GM12891 (cell line): Measurements from ENCODE around the gene UBE2U.

Experiments used
- DNase-seq: peaks from one replicate; pipeline ENCODE4 v3.0.0; 2011; ENCODE audit warnings: low spot score; ENCODE audit not compliant: insufficient read length
- FAIRE-seq: peaks from 2 replicates; lab custom pipeline; 2011; peaks lifted over from hg19 to GRCh38; lab: Jason Lieb, UNC
- PAX5 ChIP-seq: IDR thresholded peaks from 2 replicates; pipeline ENCODE4 v1.6.1; 2011; ENCODE audit warnings: low read length, moderate library complexity, mild to moderate bottlenecking; ENCODE audit not compliant: insufficient read depth, severe bottlenecking
- POLR2A ChIP-seq: IDR thresholded peaks from 2 replicates; pipeline ENCODE4 v1.6.1; 2011; ENCODE audit warnings: low read depth, low read length, control low read depth
- POLR2AphosphoS5 ChIP-seq: IDR thresholded peaks from 2 replicates; pipeline ENCODE4 v1.6.1; 2011; ENCODE audit warnings: low read depth, low read length, control low read depth
- POU2F2 ChIP-seq: IDR thresholded peaks from 2 replicates; pipeline ENCODE4 v1.6.1; 2011; ENCODE audit warnings: low read depth, mild to moderate bottlenecking, control low read depth, low read length, moderate library complexity
- SPI1 ChIP-seq: IDR thresholded peaks from 2 replicates; pipeline ENCODE4 v1.6.1; 2011; ENCODE audit warnings: low read depth, low read length, control low read depth
- TAF1 ChIP-seq: IDR thresholded peaks from 2 replicates; pipeline ENCODE4 v1.6.1; 2011; ENCODE audit warnings: low read depth, low read length, control low read depth

The UBE2U gene

DNA sequence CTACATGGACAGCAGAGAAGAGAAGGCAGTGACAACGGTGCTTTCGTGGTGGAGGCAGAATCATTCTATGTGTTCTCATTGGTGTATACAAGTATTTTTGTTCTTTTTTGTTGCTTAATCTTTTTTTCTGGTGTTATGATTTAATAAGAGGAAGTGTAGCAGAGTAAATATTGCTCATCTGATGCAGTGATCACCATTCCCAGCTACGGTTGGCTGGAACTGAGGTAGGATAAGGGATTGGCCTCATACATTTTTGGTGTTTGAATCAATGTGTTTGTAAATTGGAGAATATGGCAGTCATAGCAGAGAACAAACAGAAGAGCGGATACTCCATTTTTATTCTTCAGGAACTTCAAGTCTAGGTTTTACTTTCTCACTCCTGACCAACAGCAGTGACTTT lies 76.6 kb downstream of the UBE2U start:
- TF ChIP-seq POLR2A, result no peak
- no peak for TF ChIP-seq POLR2AphosphoS5
- TF ChIP-seq TAF1, result no peak
- TF ChIP-seq POU2F2, result no peak
- no peak for TF ChIP-seq SPI1
- TF ChIP-seq PAX5, result no peak
- FAIRE-seq (no peak), DNase-seq (no peak)

DNA sequence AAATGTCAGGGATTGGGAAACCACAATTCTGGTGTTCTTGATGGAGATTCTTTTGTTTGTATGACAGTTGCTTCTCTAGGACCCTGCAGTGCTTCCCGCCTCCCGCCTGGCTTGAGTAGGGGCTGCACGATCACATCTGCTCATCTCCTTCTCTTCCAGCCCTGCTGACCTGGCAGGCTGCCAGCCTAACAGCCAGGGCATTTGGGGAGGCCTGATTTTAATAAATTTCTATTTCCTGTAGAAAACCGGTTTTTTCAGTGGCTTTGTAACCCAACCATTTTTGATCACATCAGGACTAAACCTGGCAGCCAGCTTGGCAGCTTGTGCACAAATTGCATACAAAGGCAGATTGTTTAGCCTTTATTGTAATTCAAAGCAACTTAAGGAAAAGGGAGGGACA lies 78.9 kb downstream of the UBE2U start:
- no peak for DNase-seq
- TF ChIP-seq POLR2AphosphoS5 (no peak), PAX5 (no peak), SPI1 (no peak), POLR2A (no peak), POU2F2 (no peak), TAF1 (no peak)
- no peak for FAIRE-seq

DNA sequence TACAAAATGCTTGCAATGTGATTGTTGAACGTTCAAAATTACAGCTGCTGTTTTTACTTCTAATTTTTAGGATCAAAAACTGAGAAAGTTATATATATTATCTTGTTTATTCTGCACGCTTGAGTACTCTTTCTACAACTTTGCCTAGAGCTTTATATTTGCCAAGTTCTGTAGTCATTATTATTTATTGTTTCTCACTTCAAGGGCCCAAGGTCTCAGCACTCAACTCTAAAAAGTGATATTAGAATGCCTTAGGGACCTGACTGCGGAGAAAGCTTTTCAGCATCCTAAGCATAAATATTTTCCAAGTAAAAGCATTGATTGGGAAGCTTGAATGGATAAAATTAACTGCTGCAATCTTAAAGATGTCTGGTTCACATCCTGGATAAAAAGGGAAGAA lies 83.6 kb downstream of the UBE2U start:
- FAIRE-seq (no peak), DNase-seq (no peak)
- TF ChIP-seq POU2F2 (no peak), TAF1 (no peak), POLR2A (no peak), PAX5 (no peak), SPI1 (no peak), POLR2AphosphoS5 (no peak)

DNA sequence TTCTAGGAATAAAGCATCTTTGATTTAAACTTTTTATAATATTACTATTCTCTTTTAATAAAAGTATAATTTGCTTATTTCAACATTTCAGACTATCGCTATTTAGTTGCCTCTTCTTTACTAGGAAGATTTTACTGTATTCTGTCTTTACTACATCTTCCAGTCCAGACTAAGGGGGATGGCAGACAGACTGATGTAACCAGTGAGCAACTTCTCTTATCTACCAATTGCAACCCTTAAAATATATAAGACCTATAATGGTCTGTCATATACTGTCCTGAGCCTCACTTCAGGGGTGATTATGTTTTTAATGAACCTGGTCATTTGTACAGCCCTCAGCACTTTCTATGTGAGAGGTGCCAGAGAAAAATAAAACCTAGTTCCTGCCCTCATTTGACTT lies 87.0 kb downstream of the UBE2U start:
- TF ChIP-seq POLR2A, result no peak
- no peak for TF ChIP-seq SPI1
- no peak for TF ChIP-seq POLR2AphosphoS5
- no peak for TF ChIP-seq PAX5
- TF ChIP-seq TAF1, result no peak
- TF ChIP-seq POU2F2, result no peak
- no peak for FAIRE-seq
- DNase-seq, result no peak

DNA sequence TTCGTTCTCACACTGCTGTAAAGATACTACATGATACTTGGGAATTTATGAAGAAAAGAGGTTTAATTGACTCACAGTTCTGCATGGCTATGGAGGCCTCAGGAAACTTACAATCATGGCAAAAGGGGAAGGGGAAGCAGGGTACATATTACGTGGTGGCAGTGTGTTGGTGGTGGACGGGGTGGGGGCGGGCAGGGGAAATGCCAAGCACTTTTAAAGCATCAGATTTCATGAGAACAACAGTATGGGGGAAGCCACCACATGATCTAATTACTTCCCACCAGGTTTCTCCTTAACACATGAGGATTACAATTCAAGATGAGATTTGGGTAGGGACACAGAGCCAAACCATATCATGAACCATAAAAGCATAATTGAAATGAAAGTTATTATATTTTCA lies 88.5 kb downstream of the UBE2U start:
- FAIRE-seq (no peak), DNase-seq (no peak)

DNA sequence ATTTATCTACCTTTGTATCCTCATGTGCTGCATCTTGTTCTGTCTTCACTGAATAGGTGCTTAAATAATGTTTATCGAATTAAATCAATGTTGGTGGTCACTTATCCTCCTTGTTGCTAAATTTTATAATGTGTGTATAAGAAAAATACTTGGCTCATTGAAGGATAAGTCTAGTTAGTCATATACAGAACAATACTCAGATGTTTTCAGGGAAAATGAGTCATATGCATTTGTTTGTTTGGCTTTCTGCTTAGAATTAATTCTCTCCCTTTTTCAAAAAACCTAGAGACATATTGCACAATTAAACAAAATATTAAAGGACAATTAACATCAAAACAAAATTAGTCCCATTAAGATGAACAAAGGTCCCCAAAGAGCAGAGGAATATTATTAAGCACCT lies 89.0 kb downstream of the UBE2U start:
- no peak for DNase-seq
- TF ChIP-seq POU2F2 (no peak), SPI1 (no peak), PAX5 (no peak), TAF1 (no peak), POLR2AphosphoS5 (no peak), POLR2A (no peak)
- no peak for FAIRE-seq

More for the DNA sequence above, 88.5 kb downstream of the UBE2U start:
- no peak for TF ChIP-seq POLR2AphosphoS5
- no peak for TF ChIP-seq POLR2A
- TF ChIP-seq PAX5, result no peak
- TF ChIP-seq POU2F2, result no peak
- no peak for TF ChIP-seq TAF1
- no peak for TF ChIP-seq SPI1

DNA sequence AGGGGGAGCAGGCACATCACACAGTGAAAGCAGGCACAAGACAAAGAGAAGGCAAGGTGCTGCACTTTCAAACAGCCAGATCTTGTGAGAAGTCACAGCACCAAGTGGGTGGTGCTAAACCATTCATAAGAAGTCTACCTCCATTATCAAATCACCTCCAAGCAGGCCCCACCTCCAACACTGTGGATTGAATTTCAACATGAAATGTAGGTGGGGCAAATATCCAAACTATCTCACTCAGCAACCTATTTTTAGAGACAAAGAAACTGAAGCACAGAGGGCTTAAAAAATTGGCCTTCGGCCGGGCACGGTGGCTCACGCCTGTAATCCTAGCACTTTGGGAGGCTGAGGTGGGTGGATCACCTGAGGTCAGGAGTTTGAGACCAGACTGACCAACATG lies 90.4 kb downstream of the UBE2U start:
- no peak for TF ChIP-seq SPI1
- no peak for FAIRE-seq
- DNase-seq, result no peak

DNA sequence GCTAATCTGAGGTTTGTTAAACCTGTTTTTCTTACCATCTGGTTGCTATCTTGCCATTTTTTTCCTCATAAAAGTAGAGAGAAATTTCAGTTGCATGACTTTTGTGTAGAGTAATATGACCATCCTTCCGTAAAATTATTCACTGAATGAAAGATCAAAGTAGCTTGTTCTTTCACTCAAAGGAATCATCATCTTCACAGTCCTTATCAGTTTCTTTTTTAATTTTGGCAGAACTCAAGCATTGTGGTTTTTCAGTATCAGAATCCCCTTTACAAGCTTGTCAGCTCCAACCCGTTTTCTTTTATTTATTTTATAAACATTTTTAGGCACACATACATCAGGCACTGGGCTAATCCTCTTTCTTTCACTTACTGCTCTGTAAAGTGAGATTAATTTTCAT lies 91.7 kb downstream of the UBE2U start:
- no peak for TF ChIP-seq TAF1
- TF ChIP-seq POLR2A, result no peak
- no peak for TF ChIP-seq POU2F2
- no peak for TF ChIP-seq PAX5
- no peak for TF ChIP-seq SPI1
- no peak for TF ChIP-seq POLR2AphosphoS5
- FAIRE-seq (no peak), DNase-seq (no peak)

DNA sequence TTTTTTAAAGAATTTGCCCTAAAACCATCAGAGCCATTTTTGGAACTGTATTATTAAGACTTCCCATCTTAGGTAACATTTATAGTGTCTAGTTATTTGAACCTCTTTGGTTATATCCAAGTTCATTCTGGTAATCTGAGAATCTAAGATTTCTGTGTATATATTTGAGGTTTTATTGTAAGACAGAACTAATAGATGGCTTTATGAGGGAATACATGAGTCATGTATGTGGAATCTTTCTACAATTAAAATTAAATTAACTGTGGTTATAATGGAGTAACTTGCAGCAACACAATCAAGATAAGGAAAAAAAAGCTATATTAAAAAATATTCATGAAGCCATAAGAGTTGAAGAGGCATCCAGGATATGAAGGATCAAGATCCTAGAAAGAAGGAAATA lies 92.1 kb downstream of the UBE2U start:
- DNase-seq (no peak), FAIRE-seq (no peak)
- no peak for TF ChIP-seq POLR2A
- no peak for TF ChIP-seq POLR2AphosphoS5
- TF ChIP-seq POU2F2, result no peak
- TF ChIP-seq PAX5, result no peak
- TF ChIP-seq SPI1, result no peak
- no peak for TF ChIP-seq TAF1

DNA sequence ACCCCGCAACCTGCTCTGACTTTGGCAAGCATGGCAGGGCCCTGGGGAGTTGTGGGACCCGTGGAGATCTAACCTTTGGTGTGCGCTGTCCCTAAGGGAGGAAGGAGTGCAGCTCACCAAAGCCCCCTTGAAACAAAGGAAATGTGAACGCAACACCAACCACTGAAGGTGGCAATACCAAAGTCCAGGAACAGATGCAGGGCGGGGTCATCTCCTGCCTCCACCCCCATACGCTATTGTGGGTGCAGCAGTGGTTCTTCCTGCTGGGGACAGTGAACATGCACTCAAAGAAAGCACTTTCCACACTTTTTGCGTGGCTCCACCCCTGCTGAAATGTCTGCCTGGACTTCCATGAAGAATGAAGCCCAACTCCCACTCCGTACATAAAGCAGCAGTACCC lies 93.0 kb downstream of the UBE2U start:
- FAIRE-seq (no peak), DNase-seq (no peak)
- no peak for TF ChIP-seq POLR2AphosphoS5
- no peak for TF ChIP-seq POLR2A
- TF ChIP-seq POU2F2, result no peak
- no peak for TF ChIP-seq SPI1
- no peak for TF ChIP-seq TAF1
- no peak for TF ChIP-seq PAX5
